GM23248 (cell line): ENCODE measurements around the gene RAPGEF3. TPM values are rescaled to one million over a fixed set of nuclear protein-coding genes. Genes with fewer than 3 reads are reported as not detected.

Source experiments
- DNase-seq: peaks from one replicate; pipeline ENCODE4 v3.0.0-alpha.2; 2015
- H2AFZ ChIP-seq: fragments of 200-600 bp; sonication (generic); 2 replicates; pipeline ENCODE4 v1.6.1; 2016; ENCODE audit warnings: antibody characterized with exemption
- H3F3A ChIP-seq: fragments of 200-600 bp; sonication (generic); 2 replicates; pipeline ENCODE4 v1.6.1; 2016; ENCODE audit warnings: mild to moderate bottlenecking, antibody characterized with exemption, mixed run types; ENCODE audit not compliant: insufficient read depth
- H3K27ac ChIP-seq: fragments of 200-600 bp; sonication (generic); 2 replicates; pipeline ENCODE4 v1.5.1; 2016; ENCODE audit warnings: mild to moderate bottlenecking
- H3K27me3 ChIP-seq: fragments of 200-600 bp; sonication (generic); replicated peaks from 2 replicates; pipeline ENCODE4 v1.6.1; 2016; ENCODE audit warnings: mild to moderate bottlenecking; ENCODE audit not compliant: insufficient read depth
- H3K36me3 ChIP-seq: fragments of 200-600 bp; sonication (generic); 2 replicates; pipeline ENCODE4 v1.6.1; 2016; ENCODE audit warnings: low read depth, mild to moderate bottlenecking
- H3K4me1 ChIP-seq: fragments of 200-600 bp; sonication (generic); 2 replicates; pipeline ENCODE4 v1.6.1; 2016; ENCODE audit warnings: mild to moderate bottlenecking; ENCODE audit not compliant: insufficient read depth
- H3K4me2 ChIP-seq: fragments of 200-600 bp; sonication (generic); one replicate; pipeline ENCODE4 v1.6.1; 2016; ENCODE audit warnings: mild to moderate bottlenecking; ENCODE audit not compliant: unreplicated experiment
- H3K4me3 ChIP-seq: fragments of 200-600 bp; sonication (generic); 2 replicates; pipeline ENCODE4 v1.5.1; 2016; ENCODE audit warnings: mild to moderate bottlenecking
- H3K79me2 ChIP-seq: fragments of 200-600 bp; sonication (generic); 2 replicates; pipeline ENCODE4 v1.6.1; 2016; ENCODE audit warnings: mild to moderate bottlenecking; ENCODE audit not compliant: insufficient read depth
- H3K9ac ChIP-seq: fragments of 200-600 bp; sonication (generic); 2 replicates; pipeline ENCODE4 v1.6.1; 2016; ENCODE audit warnings: mild to moderate bottlenecking
- H3K9me2 ChIP-seq: fragments of 200-600 bp; sonication (generic); 2 replicates; pipeline ENCODE4 v1.6.1; 2016; ENCODE audit warnings: mixed run types, mild to moderate bottlenecking, moderate library complexity; ENCODE audit not compliant: insufficient read depth
- H3K9me3 ChIP-seq: fragments of 200-600 bp; sonication (generic); one replicate; pipeline ENCODE4 v1.6.1; 2017; ENCODE audit warnings: low read depth
- H4K20me1 ChIP-seq: fragments of 200-600 bp; sonication (generic); 2 replicates; pipeline ENCODE4 v1.6.0; 2016; ENCODE audit not compliant: insufficient read depth
- EZH2 ChIP-seq: fragments of 200-600 bp; sonication (generic); IDR thresholded peaks from 2 replicates; pipeline ENCODE4 v1.6.1; 2018; ENCODE audit warnings: antibody characterized with exemption, mild to moderate bottlenecking; ENCODE audit not compliant: insufficient read depth, poor library complexity, severe bottlenecking
- EZH2phosphoT487 ChIP-seq: fragments of 200-600 bp; sonication (generic); IDR thresholded peaks from 2 replicates; pipeline ENCODE4 v1.6.1; 2018; ENCODE audit warnings: antibody characterized with exemption, moderate library complexity, mild to moderate bottlenecking, low read depth; ENCODE audit not compliant: insufficient read depth
- WGBS, 2 experiments: methylation state at CpG; one replicate each; pipeline ENCODE4 v1.1.6; 2015 to 2017; ENCODE audit warnings: low lambda C conversion rate in 2 of 2, low coverage in 1 of 2; ENCODE audit errors: missing lambda C conversion rate in 2 of 2; 5-methylcytosine and 5-hydroxymethylcytosine counted together
- in situ Hi-C: fragments of 300-500 bp; cut with MboI; formaldehyde crosslinking; loops from 2 replicates; pipeline ENCODE4 v1.15.0; 2020
- polyA plus RNA-seq: library from polyadenylated mRNA; unstranded; fragments of >200 nt; fragmentation: Nextera tagmentation; extraction: Ambion mirVana; gene quantifications from 2 replicates; pipeline ENCODE4 v1.2.1, GENCODE V29; 2016
- total RNA-seq: library from RNA; depleted of rRNA; stranded (reverse); fragments of >200 nt; shearing (Covaris generic); gene quantifications from 2 replicates; pipeline ENCODE4 v1.2.3, GENCODE V29; 2014

RAPGEF3 gene
- total and polyA plus RNA-seq, 2 experiments from 2014 or later = 1.4 to 3.7 TPM

- Histone ChIP-seq H2AFZ (no peak overlapping the region), H3K27me3 (no peaks in the 10 kb centered on the region), H3K9me3 (no peaks in the 10 kb centered on the region), H3K79me2 (peaks cover 51% of the 10 kb centered on the region), H4K20me1 (no peaks in the 10 kb centered on the region), H3K4me3 (no peak overlapping the region), H3K4me1 (no peaks in the 10 kb centered on the region), H3F3A (peaks cover 14% of the 10 kb centered on the region), H3K27ac (no peak overlapping the region), H3K4me2 (no peak overlapping the region), H3K9me2 (no peaks in the 10 kb centered on the region), H3K36me3 (peaks cover 71% of the 10 kb centered on the region), H3K9ac (no peak overlapping the region)
- WGBS, 2 experiments = 92 to 94% methylated on average over 20 of the region's 20 CpGs
- TF ChIP-seq EZH2 = no peak
- no peak for TF ChIP-seq EZH2phosphoT487
- in situ Hi-C loops = no loop called here
- DNase-seq = no peak
Observed at GRCh38 chr12:47790676-47791350, 32.1 kb upstream of the RAPGEF3 start.

- no peaks in the 10 kb centered on the region for H3K9me3 ChIP-seq
- H3K4me1 ChIP-seq = no peaks in the 10 kb centered on the region
- H3K9ac ChIP-seq = no peak overlapping the region
- H2AFZ ChIP-seq = no peak overlapping the region
- no peaks in the 10 kb centered on the region for H3K9me2 ChIP-seq
- no peak for TF ChIP-seq EZH2phosphoT487
- no peak for TF ChIP-seq EZH2
- peaks cover 48% of the 10 kb centered on the region for H3K79me2 ChIP-seq
- WGBS, 2 experiments = 88 to 91% methylated on average over 18 to 22 of the region's 22 CpGs
- no peak for DNase-seq
- H3F3A ChIP-seq = peaks cover 23% of the 10 kb centered on the region
- no peak overlapping the region for H3K4me2 ChIP-seq
- no peaks in the 10 kb centered on the region for H4K20me1 ChIP-seq
- no peak overlapping the region for H3K27ac ChIP-seq
- H3K36me3 ChIP-seq = peaks cover 73% of the 10 kb centered on the region
- H3K4me3 ChIP-seq = no peak overlapping the region
- no peaks in the 10 kb centered on the region for H3K27me3 ChIP-seq
- in situ Hi-C loops = loop anchor here (10.0 kb wide), 1 partner anchor 45 kb away; no protein-coding TSS in a partner anchor
Observed at GRCh38 chr12:47789712-47790489, 31.2 kb upstream of the RAPGEF3 start.

DNA sequence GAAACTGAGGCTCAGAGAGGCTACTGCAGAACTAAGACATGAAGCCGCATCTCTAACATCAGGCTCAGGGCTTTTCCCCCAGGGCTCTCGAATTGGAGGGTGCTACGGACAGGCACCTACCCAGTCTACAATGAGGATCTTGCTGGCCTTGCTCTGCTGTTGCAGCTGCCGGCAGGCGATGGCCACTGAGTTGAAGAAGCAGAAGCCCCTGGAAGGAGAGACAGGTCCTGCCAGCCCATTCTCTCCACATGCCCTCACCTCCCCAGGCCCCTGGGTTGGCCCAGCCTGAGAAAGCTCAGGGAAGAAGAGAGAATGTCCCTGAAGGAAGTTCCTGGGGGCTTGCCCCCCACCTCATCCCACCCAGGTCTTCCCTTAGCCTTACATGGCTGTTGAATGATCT, 30.5 kb upstream of the RAPGEF3 start:
- H3K79me2 ChIP-seq = peaks cover 40% of the 10 kb centered on the region
- H3K4me2 ChIP-seq = no peak overlapping the region
- H4K20me1 ChIP-seq = no peaks in the 10 kb centered on the region
- DNase-seq = no peak
- H3K27ac ChIP-seq = no peak overlapping the region
- H3K4me3 ChIP-seq = no peak overlapping the region
- H3K4me1 ChIP-seq = no peaks in the 10 kb centered on the region
- no peak overlapping the region for H2AFZ ChIP-seq
- WGBS, 2 experiments = 78 to 81% methylated on average over 4 to 5 of the region's 5 CpGs
- H3K36me3 ChIP-seq = peaks cover 78% of the 10 kb centered on the region
- in situ Hi-C loops = loop anchor here (10.0 kb wide), 1 partner anchor 46 kb away; no protein-coding TSS in a partner anchor
- TF ChIP-seq EZH2 (no peak), EZH2phosphoT487 (no peak)
- peaks cover 28% of the 10 kb centered on the region for H3F3A ChIP-seq
- H3K9me3 ChIP-seq = no peaks in the 10 kb centered on the region
- no peaks in the 10 kb centered on the region for H3K9me2 ChIP-seq
- H3K9ac ChIP-seq = no peak overlapping the region
- H3K27me3 ChIP-seq = no peaks in the 10 kb centered on the region

DNA sequence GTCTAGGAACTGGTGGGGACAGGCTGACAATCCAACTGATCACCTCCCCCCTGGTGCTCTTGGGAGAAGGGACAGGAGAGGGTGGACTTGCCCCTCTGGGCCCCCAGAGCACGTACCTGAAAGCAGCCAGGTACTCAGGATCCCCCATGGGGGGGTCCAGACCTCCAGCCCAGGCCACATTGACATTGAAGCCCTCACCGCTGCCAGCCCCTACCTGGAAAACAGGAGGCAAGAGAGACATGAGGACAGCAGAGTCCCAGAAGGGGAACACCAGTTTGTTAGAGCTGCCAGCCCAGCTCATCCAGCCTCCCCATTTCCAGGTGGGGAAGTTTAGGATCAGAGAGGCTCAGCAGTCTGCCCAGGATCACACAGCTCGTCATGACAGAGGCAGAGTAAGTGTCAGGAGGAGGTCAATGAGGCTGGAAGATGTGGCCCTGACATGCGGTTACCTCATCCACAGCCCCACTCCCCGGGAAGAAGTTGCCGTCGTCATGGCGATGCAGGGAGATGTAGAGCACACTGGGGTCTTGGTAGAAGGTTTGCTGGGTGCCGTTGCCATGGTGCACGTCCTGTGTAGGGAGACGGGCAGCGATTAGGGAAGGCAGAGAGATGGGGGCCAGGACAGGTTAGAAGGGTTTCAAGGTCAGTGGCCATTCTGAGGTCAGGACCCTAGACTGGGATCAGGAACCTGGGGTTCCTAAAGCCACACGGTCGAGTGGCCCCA, 29.1 kb upstream of the RAPGEF3 start:
- no peak overlapping the region for H3K9ac ChIP-seq
- in situ Hi-C loops = loop anchor here (10.0 kb wide), 1 partner anchor 47 kb away; no protein-coding TSS in a partner anchor
- WGBS, 2 experiments = 86 to 88% methylated on average over 12 to 14 of the region's 14 CpGs
- H3F3A ChIP-seq = peaks cover 34% of the 10 kb centered on the region
- H3K9me2 ChIP-seq = no peaks in the 10 kb centered on the region
- H3K36me3 ChIP-seq = peaks cover 80% of the 10 kb centered on the region
- no peak for DNase-seq
- no peak overlapping the region for H3K27ac ChIP-seq
- no peaks in the 10 kb centered on the region for H4K20me1 ChIP-seq
- H3K4me1 ChIP-seq = no peaks in the 10 kb centered on the region
- H3K27me3 ChIP-seq = no peaks in the 10 kb centered on the region
- H3K4me2 ChIP-seq = no peak overlapping the region
- no peak for TF ChIP-seq EZH2
- no peak for TF ChIP-seq EZH2phosphoT487
- no peaks in the 10 kb centered on the region for H3K9me3 ChIP-seq
- no peak overlapping the region for H3K4me3 ChIP-seq
- peaks cover 30% of the 10 kb centered on the region; the same call in 1 of the 2 replicates for H3K79me2 ChIP-seq
- H2AFZ ChIP-seq = no peak overlapping the region
